ENCODE measurements around the gene AFAP1L1. TPM values are rescaled to one million over a fixed set of nuclear protein-coding genes. Genes with fewer than 3 reads are reported as not detected.

The AFAP1L1 gene
- total and polyA plus RNA-seq, 5 donors, result 26.2 to 59.7 (median 40.3) TPM

DNA sequence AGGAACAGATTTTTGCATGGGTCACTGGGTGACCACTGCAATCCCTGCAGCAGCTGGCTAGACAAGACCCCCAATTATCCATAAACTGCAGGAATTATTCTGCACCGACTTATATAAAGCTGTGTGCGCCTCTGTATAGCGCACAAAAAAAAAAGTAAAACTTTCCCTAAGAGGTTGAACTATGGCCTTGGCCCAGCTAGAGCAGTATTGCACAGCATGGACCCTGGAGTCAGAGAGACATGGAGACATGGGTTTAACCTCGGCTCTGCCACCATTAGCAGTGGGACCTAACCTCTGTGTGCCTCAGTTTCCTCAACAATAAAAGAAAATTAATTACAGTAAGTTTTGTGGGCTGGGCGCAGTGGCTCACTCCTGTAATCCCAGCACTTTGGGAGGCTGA lies 56.5 kb downstream of the AFAP1L1 start:
- intact Hi-C loops (cut with DNase I), result no loop called here
- WGBS, result 96% methylated on average over 5 of the region's 5 CpGs
- DNase-seq, result no peak
- no peak overlapping the region for H3K27ac ChIP-seq (ENCODE audit: low read length)
- ATAC-seq, result no peak
- H3K4me3 ChIP-seq (ENCODE audit: low read length), result no peak overlapping the region
- H3K4me1 ChIP-seq (ENCODE audit: control insufficient read depth, insufficient read depth, low read length), result no peaks in the 10 kb centered on the region
- no peaks in the 10 kb centered on the region for H3K9me3 ChIP-seq (ENCODE audit: control insufficient read depth, low read length)
- H3K27me3 ChIP-seq (ENCODE audit: control insufficient read depth, insufficient read depth), result no peaks in the 10 kb centered on the region

DNA sequence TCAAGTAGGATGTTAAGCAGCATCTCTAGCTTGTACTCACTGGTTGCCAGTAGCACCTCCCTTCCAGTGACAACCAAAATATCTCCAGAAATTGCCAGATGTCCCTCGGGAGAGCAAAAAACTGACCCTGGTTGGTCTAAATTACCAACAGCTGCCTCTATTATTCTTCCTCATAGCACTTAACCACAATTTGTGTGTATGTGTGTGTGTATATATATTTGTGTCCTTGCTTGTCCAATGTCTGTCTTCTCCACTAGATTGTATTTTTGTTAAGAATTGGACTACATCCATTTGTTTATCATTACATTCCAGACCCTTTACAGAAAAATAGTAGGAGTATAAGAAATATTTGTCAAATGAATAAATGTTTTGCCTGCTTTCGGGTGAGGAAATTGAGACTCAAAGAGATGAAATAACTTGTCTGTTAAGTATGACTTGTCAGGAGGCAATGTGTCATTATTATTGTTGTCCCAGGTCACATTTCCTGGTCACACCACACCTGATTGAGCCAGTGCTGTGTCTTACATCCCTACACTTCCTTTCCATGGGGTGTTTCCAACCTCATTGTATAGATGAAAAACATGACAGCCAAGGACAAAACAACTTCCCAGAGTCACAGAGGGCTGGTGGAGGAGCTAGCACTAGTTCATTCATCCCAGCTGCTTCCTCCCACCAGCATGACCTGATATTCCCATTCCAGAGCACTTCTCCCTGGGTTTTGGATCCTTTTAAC lies 62.2 kb downstream of the AFAP1L1 start:
- intact Hi-C loops (cut with DNase I), result no loop called here
- H3K4me1 ChIP-seq (ENCODE audit: control insufficient read depth, insufficient read depth, low read length), result no peaks in the 10 kb centered on the region
- H3K4me3 ChIP-seq (ENCODE audit: low read length), result no peak overlapping the region
- ATAC-seq (no peak), DNase-seq (no peak)
- H3K27ac ChIP-seq (ENCODE audit: low read length), result no peak overlapping the region
- H3K9me3 ChIP-seq (ENCODE audit: control insufficient read depth, low read length), result no peaks in the 10 kb centered on the region
- H3K27me3 ChIP-seq (ENCODE audit: control insufficient read depth, insufficient read depth), result no peaks in the 10 kb centered on the region
- WGBS, result 78% methylated on average over 2 of the region's 2 CpGs

DNA sequence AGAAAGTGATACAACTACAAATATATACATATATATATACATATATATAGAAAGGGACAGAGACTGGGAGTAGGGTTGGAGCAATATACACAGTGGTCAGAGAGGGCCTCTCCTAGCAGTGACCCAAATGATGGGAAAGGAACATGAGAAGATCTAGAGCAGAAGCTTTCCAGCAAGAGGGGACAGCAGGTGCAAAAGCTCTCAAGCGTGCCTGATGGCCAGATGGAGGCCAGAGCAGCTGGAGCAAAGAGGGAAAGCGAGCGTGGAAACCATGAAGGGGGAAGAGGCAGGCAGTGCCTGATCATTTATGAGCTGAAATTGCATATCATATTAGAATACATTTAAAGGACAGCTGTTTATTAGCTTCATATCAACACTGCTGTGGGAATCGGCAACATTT lies 66.1 kb downstream of the AFAP1L1 start:
- intact Hi-C loops (cut with DNase I), result no loop called here
- Histone ChIP-seq H3K27ac (ENCODE audit: low read length) (no peak overlapping the region), H3K9me3 (ENCODE audit: control insufficient read depth, low read length) (no peaks in the 10 kb centered on the region), H3K4me1 (ENCODE audit: control insufficient read depth, insufficient read depth, low read length) (no peaks in the 10 kb centered on the region), H3K27me3 (ENCODE audit: control insufficient read depth, insufficient read depth) (no peaks in the 10 kb centered on the region), H3K4me3 (ENCODE audit: low read length) (no peak overlapping the region)
- 95% methylated on average over 4 of the region's 4 CpGs for WGBS
- ATAC-seq (no peak), DNase-seq (no peak)

DNA sequence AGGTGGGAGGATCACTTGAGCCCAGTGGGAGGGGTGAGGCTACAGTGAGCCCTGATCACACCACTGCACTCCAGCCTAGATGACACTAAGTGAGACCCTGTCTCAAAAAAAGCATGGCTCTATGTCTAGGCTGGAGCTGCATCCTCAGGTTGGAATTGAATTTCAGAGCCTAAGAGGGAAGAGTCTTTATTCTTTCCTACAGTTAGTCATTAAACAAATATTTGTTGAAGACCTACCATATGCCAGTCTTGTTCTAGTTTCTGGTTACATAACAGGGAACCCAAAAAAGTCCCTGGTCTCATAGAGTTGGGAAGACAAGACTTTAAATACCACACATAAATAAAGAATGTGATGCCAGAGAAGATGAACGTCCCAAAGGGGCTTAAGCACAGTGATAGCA lies 66.7 kb downstream of the AFAP1L1 start:
- no peaks in the 10 kb centered on the region for H3K9me3 ChIP-seq (ENCODE audit: control insufficient read depth, low read length)
- intact Hi-C loops (cut with DNase I), result no loop called here
- H3K4me3 ChIP-seq (ENCODE audit: low read length), result no peak overlapping the region
- no peaks in the 10 kb centered on the region for H3K27me3 ChIP-seq (ENCODE audit: control insufficient read depth, insufficient read depth)
- ATAC-seq, result no peak
- 68% methylated on average over 1 of the region's 1 CpG for WGBS
- no peak overlapping the region for H3K27ac ChIP-seq (ENCODE audit: low read length)
- no peak for DNase-seq
- H3K4me1 ChIP-seq (ENCODE audit: control insufficient read depth, insufficient read depth, low read length), result no peaks in the 10 kb centered on the region

DNA sequence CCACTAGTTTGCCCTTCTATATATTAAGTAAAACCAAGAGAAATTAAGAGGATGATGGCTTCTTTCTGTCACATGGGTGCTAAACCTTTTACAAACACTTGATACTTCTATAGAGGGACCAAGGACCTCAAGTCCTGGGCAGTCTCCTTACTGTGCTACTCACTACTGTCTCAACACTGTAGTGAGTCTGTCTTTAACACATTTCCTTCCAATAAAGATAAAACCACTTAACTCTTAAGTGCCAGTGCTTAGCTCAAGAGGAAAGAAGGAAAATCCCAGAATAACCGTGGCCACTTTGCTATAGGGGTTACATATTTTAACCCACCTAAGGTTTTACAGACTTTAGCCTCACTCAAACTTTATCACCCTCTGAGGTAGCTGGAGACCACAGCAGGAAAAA lies 69.3 kb downstream of the AFAP1L1 start:
- DNase-seq (no peak), ATAC-seq (no peak)
- H3K4me1 ChIP-seq (ENCODE audit: control insufficient read depth, insufficient read depth, low read length), result no peaks in the 10 kb centered on the region
- no peaks in the 10 kb centered on the region for H3K27me3 ChIP-seq (ENCODE audit: control insufficient read depth, insufficient read depth)
- H3K9me3 ChIP-seq (ENCODE audit: control insufficient read depth, low read length), result no peaks in the 10 kb centered on the region
- H3K27ac ChIP-seq (ENCODE audit: low read length), result no peak overlapping the region
- intact Hi-C loops (cut with DNase I), result no loop called here
- H3K4me3 ChIP-seq (ENCODE audit: low read length), result no peak overlapping the region
- WGBS, result 52% methylated on average over 1 of the region's 1 CpG

DNA sequence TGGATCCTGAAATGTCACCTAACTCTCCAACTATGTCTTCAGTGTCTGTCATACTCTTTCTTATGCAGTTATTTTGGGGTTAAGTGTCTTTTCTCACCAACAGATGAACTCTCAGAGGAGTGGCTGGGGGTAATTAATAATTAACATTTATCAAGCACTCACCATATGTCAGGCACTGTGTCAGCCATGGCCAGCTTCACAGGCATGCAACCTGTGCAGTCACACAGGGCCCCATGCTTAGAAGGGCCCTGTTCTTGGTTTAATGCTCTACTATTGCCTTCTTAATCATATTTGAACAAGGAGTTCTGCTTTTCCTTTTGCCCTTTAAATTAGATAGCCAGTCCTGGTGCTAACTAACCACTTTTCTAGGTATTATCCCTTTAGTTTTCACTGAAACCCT lies 70.2 kb downstream of the AFAP1L1 start:
- no peak overlapping the region for H3K27ac ChIP-seq (ENCODE audit: low read length)
- ATAC-seq, result no peak
- H3K4me1 ChIP-seq (ENCODE audit: control insufficient read depth, insufficient read depth, low read length), result no peaks in the 10 kb centered on the region
- intact Hi-C loops (cut with DNase I), result no loop called here
- H3K27me3 ChIP-seq (ENCODE audit: control insufficient read depth, insufficient read depth), result no peaks in the 10 kb centered on the region
- DNase-seq, result no peak
- no peaks in the 10 kb centered on the region for H3K9me3 ChIP-seq (ENCODE audit: control insufficient read depth, low read length)
- H3K4me3 ChIP-seq (ENCODE audit: low read length), result no peak overlapping the region

DNA sequence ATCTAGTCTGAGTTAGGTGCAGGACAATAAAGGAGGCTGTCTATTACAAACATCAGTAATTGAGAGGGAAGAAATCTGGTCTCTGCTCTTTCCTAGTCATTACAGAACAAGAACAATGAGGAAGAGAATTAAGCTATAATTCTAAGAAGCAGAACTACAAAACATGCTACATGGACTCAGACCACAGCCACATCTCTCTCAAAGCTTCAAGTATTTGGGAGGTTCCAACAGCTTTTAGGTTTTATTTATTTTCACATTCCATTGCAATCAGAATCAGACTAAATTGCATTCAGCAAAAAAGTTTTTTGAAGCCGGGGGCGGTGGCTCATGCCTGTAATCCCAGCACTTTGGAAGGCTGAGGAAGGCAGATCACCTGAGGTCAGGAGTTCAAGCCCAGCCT lies 72.5 kb downstream of the AFAP1L1 start:
- Histone ChIP-seq H3K27me3 (ENCODE audit: control insufficient read depth, insufficient read depth) (no peaks in the 10 kb centered on the region), H3K4me1 (ENCODE audit: control insufficient read depth, insufficient read depth, low read length) (no peaks in the 10 kb centered on the region), H3K27ac (ENCODE audit: low read length) (no peak overlapping the region), H3K4me3 (ENCODE audit: low read length) (no peak overlapping the region), H3K9me3 (ENCODE audit: control insufficient read depth, low read length) (no peaks in the 10 kb centered on the region)
- DNase-seq, result no peak
- 79% methylated on average over 2 of the region's 2 CpGs for WGBS
- intact Hi-C loops (cut with DNase I), result no loop called here
- no peak for ATAC-seq

DNA sequence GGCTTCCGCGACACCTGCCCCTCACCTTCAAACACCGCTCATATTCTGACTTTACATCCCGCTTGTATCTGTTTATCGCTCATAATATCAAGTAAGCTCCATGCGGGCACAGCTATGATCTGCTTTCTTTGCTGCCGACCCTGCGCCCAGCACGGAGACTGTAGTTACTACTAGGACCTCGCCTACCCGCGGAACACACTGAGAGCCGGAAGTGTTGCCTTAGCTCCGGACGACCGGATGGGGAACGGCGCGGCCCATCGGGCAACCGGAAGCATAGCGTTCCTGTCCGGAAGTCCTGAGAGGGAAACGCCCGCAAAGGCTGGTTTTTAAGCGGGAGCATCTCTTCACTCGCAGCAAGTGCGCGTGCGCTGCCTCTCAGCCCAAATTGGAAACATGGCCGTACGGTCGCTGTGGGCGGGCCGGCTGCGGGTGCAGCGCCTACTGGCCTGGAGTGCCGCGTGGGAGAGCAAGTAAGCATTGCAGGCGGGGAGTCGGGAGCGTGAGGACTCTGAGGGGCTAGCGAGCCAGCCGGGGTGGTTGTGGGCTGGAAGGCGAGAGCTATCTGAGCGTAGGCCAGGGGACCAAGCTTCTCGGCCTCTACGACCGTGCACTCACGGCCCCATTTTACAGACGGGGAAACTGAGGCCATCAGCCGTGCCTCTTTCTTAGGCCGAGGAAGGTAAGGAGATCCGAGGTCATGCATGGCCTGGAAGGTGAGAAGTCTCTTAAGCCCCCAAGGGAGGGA lies 73.7 kb downstream of the AFAP1L1 start, which contains the start of gene GRPEL2:
TSS of gene GRPEL2 (plus strand) at position 353 of the 745 bp plus-strand sequence. CDS start at position 394, 41 bp downstream.
- DNase-seq, result peak; percentile 97 to 99 (median 98)
- peak; percentile 97 to 99 for ATAC-seq
- Histone ChIP-seq H3K4me3 (ENCODE audit: low read length) (peak within 1 kb of the TSS; percentile 51), H3K4me1 (ENCODE audit: control insufficient read depth, insufficient read depth, low read length) (no peaks in the 10 kb centered on the region), H3K27me3 (ENCODE audit: control insufficient read depth, insufficient read depth) (no peaks in the 10 kb centered on the region), H3K9me3 (ENCODE audit: control insufficient read depth, low read length) (no peaks in the 10 kb centered on the region), H3K27ac (ENCODE audit: low read length) (peak within 1 kb of the TSS; percentile 84)
- under 1% methylated on average over 54 of the region's 54 CpGs for WGBS
- intact Hi-C loops (cut with DNase I), result no loop called here

DNA sequence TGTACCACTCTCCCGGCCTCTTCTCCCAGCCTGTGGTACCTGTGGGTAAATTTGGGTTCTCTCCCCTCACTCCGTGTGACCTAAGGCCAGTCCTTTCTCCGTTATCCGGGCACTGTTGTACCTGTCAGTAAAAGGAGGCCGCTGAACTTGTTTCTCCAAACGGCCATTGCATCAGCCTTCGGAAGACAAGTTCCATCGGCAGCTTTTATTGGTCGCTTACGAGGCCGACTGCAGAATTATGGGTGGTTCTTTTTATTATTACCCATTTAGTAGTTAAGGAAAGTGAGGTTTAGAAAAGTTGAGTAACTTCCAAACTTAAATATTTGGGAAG lies 74.2 kb downstream of the AFAP1L1 start:
- Histone ChIP-seq H3K9me3 (ENCODE audit: control insufficient read depth, low read length) (no peaks in the 10 kb centered on the region), H3K27ac (ENCODE audit: low read length) (peak overlapping the region; percentile 54), H3K27me3 (ENCODE audit: control insufficient read depth, insufficient read depth) (no peaks in the 10 kb centered on the region), H3K4me3 (ENCODE audit: low read length) (peak overlapping the region; percentile 51), H3K4me1 (ENCODE audit: control insufficient read depth, insufficient read depth, low read length) (no peaks in the 10 kb centered on the region)
- ATAC-seq, result peak; percentile 9 to 25
- no peak for DNase-seq
- WGBS, result 1% methylated on average over 11 of the region's 11 CpGs
- intact Hi-C loops (cut with DNase I), result no loop called here

DNA sequence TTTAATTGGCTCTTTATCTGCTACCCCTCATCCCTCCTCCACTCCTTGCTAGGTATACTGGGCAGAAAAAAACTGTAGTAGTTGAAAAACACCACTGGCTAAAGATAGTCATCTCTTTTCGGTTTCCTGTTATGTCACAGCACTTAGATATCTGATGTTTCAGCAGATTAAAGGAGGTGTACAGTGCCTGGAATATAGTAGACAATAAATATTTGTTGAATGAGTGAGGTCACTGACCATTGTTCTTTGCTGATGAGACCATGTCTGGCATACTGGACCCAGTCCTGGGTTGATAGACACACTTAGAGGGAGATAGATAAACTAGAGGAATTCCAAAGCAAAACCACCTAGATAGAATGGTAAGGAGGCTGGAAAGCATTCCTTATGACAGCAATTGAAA lies 76.9 kb downstream of the AFAP1L1 start:
- intact Hi-C loops (cut with DNase I), result no loop called here
- H3K27me3 ChIP-seq (ENCODE audit: control insufficient read depth, insufficient read depth), result no peaks in the 10 kb centered on the region
- no peak for ATAC-seq
- H3K9me3 ChIP-seq (ENCODE audit: control insufficient read depth, low read length), result no peaks in the 10 kb centered on the region
- no peak for DNase-seq
- H3K4me1 ChIP-seq (ENCODE audit: control insufficient read depth, insufficient read depth, low read length), result no peaks in the 10 kb centered on the region
- no peak overlapping the region for H3K4me3 ChIP-seq (ENCODE audit: low read length)
- H3K27ac ChIP-seq (ENCODE audit: low read length), result no peak overlapping the region
- 59% methylated on average over 1 of the region's 1 CpG for WGBS

DNA sequence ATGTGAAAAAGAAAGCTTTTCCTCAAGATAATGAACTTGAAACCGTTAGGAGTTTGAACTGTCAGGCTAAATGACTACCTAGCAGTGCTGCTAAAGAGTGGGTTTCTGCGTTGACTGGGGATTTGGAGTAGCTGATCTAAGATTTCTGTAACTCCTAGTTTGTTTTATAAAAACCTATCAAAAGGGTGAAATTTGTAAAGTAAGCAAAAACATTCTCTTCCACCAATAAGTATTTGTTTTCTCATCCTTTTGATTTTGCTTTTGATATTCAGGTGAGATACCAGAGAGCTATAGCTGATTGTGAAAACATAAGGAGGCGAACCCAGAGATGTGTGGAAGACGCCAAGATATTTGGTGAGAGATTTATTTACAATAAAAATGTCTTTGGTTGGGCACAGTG lies 77.7 kb downstream of the AFAP1L1 start:
- DNase-seq, result no peak
- intact Hi-C loops (cut with DNase I), result no loop called here
- WGBS, result 86% methylated on average over 4 of the region's 4 CpGs
- no peak for ATAC-seq
- Histone ChIP-seq H3K27ac (ENCODE audit: low read length) (no peak overlapping the region), H3K4me3 (ENCODE audit: low read length) (no peak overlapping the region), H3K27me3 (ENCODE audit: control insufficient read depth, insufficient read depth) (no peaks in the 10 kb centered on the region), H3K4me1 (ENCODE audit: control insufficient read depth, insufficient read depth, low read length) (no peaks in the 10 kb centered on the region), H3K9me3 (ENCODE audit: control insufficient read depth, low read length) (no peaks in the 10 kb centered on the region)

All from right cardiac atrium (tissue), 5 donors.